ENCODE data around the gene BMP8A.
"Not testable (repeated sequence)": the region's sequence is repeated elsewhere in the genome, so short reads cannot be mapped to it uniquely, and the experiment has no call there.

BMP8A gene

GRCh38 chr1:39507230-39507928, 15.9 kb downstream of the BMP8A start:
- DNase-seq, result no peak

GRCh38 chr1:39508266-39508665, 16.8 kb downstream of the BMP8A start:
- DNase-seq, result no peak

GRCh38 chr1:39508857-39509305, 17.4 kb downstream of the BMP8A start:
- no peak for DNase-seq

GRCh38 chr1:39509360-39510009, 18.0 kb downstream of the BMP8A start:
- DNase-seq, result no peak

- not testable (repeated sequence) for DNase-seq
Measured at GRCh38 chr1:39510570-39511186, 19.2 kb downstream of the BMP8A start.

- not testable (repeated sequence) for DNase-seq
Measured at GRCh38 chr1:39511477-39511876, 20.0 kb downstream of the BMP8A start.

GRCh38 chr1:39512234-39512847, 20.9 kb downstream of the BMP8A start:
- DNase-seq, result not testable (repeated sequence)

- DNase-seq, result not testable (repeated sequence)
Measured at GRCh38 chr1:39514710-39515124, 23.3 kb downstream of the BMP8A start.

- not testable (repeated sequence) for DNase-seq
Measured at GRCh38 chr1:39515131-39516086, 24.0 kb downstream of the BMP8A start.

- DNase-seq, result not testable (repeated sequence)
Measured at GRCh38 chr1:39516841-39517240, 25.4 kb downstream of the BMP8A start.

- not testable (repeated sequence) for DNase-seq
Measured at GRCh38 chr1:39517936-39518335, 26.5 kb downstream of the BMP8A start.

GRCh38 chr1:39519376-39519775, 27.9 kb downstream of the BMP8A start:
- not testable (repeated sequence) for DNase-seq

- DNase-seq, result not testable (repeated sequence)
Measured at GRCh38 chr1:39522221-39522620, 30.8 kb downstream of the BMP8A start.

GRCh38 chr1:39522661-39523567, 31.5 kb downstream of the BMP8A start:
- DNase-seq, result no peak

GRCh38 chr1:39524171-39524570, 32.7 kb downstream of the BMP8A start:
- no peak for DNase-seq

- DNase-seq, result no peak
Measured at GRCh38 chr1:39524591-39525365, 33.3 kb downstream of the BMP8A start.

- DNase-seq, result no peak
Measured at GRCh38 chr1:39525366-39526165, 34.1 kb downstream of the BMP8A start.

- DNase-seq, result no peak
Measured at GRCh38 chr1:39526466-39527189, 35.2 kb downstream of the BMP8A start.

- DNase-seq, result not testable (repeated sequence)
Measured at GRCh38 chr1:39527190-39527579, 35.7 kb downstream of the BMP8A start.

Data from activated T-cell treated with anti-CD3 and anti-CD28 coated beads for 4 hours (primary cell).